Embryonic facial prominence (tissue), 1 donor: ENCODE measurements around the gene WDR26.
A peak's percentile ranks its signal among the peaks of the same experiment; 100 is the strongest.
"Not testable (repeated sequence)": the region's sequence is repeated elsewhere in the genome, so short reads cannot be mapped to it uniquely, and the experiment has no call there.

ENCODE experiments used
- DNase-seq: peaks from one replicate; pipeline ENCODE4 v3.0.0-alpha.2; 2016; ENCODE audit errors: extremely low spot score

The WDR26 gene

GRCh38 chr1:224433701-224434672 is 610 bp downstream of the WDR26 start:
- DNase-seq, result peak; percentile 21

DNA sequence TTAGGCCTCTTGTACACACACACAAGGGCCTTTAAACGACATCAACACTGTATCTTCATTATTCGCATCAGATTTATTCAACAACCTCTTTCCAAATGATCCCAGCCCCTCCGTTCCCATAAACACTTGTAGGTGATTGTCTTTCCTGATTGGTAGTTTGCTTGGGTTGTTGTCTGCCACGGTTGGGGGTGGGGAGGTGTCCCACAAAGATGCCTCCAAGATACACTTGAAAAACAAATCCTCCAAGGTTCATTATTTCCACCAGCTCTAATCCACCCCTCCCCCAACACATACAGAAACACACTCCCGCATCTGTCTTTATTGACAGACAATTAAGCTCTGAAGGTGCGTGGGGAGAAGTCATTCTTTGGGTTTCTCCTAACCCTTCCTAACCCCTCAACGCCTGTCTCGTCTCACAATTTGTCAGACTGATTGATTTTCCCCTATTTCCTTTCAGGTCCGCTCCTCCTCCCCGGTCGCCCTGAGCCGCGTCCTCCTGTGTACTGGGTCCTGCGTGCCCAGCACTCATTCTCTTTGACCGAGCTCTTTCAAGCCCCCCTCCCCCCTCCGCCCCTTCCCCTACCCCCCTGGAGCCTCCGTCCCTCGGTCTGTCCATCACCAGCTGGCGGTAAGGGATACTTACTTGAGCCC is 1.4 kb downstream of the WDR26 start:
- no peak for DNase-seq

DNA sequence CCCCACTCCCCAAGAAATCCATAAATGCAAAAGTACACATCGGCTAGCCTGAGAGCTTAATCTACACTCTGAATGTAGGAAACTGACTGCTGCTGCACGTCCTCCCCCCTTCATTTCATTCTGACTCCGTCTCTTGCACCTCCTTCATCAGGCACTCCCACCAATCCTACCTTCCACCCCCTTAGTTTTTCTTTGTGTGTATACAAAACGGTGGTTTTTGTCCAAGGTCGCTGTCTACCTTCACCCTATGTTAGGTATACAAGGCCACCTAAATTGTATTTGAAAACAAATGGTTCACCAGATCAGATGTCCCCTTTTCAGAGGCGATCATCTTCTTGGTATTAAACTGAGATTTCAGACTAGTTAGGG is 1.9 kb downstream of the WDR26 start:
- DNase-seq, result no peak

GRCh38 chr1:224432146-224432545 is 2.5 kb downstream of the WDR26 start:
- no peak for DNase-seq

- DNase-seq, result no peak
These were observed 2.9 kb downstream of the WDR26 start for GRCh38 chr1:224431726-224432125.

DNA sequence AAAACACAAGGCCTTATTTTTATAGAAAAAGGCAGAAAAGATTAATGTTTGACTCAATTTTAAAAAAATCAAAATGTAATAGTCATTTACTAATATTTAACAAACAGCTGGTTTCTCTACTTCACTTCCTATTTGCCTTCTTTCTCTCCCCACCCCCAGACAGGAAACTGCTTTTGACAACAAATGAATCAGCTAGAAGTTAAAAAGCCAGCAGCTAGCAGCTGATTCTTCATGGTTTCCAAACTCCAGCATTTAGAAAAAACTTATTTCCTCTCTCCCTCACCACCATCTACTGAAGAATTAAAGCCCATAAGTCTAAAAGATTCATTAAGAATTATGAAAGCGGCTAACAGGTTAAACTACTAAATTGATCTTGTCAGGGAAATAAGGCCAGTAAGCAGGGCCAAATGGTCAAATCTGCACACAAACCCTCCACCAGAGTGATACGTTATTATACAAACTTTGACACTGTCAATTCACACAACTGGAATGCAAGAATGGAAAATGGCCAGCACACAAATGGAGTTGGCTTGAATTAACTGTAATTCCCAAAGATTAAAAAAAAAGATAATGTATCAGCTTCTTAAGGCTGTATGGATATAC is 4.0 kb downstream of the WDR26 start:
- DNase-seq, result no peak

DNA sequence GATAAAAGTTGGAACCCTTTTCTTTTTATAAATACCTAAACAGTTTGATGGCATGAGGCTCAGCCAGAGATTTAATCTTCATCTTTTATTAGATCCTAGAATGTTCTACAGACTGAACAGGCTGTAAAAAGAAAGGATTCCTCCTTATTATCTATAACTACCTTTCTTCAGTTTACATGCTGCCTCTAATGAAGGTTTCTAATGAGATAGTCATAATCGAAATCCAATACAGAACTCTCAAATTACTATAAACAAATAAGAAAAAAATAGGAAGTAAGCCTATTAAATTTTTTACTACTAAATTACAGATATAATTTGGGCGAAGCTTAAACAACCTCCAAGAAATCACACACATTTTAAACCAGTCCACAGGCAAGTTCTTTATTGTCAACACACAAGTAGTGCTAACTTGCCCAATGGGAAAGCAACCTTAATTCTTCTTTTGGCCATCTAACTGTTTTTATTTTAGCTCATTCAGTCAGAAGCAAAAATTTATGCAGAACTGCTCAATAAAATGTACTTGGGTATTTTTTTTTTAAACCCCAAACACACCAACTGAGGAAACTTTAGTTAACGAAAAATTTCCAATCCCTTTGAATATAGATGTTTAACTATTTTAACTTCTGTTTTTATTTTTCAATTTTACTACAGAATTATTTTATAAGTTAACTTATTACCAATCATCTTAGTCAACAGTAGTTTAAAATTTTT is 4.8 kb downstream of the WDR26 start:
- DNase-seq, result no peak

GRCh38 chr1:224428713-224429112 is 5.9 kb downstream of the WDR26 start:
- DNase-seq, result not testable (repeated sequence)

- no peak for DNase-seq
These were observed 7.3 kb downstream of the WDR26 start for GRCh38 chr1:224427346-224427745.

GRCh38 chr1:224426869-224427268 is 7.7 kb downstream of the WDR26 start:
- DNase-seq, result not testable (repeated sequence)

DNA sequence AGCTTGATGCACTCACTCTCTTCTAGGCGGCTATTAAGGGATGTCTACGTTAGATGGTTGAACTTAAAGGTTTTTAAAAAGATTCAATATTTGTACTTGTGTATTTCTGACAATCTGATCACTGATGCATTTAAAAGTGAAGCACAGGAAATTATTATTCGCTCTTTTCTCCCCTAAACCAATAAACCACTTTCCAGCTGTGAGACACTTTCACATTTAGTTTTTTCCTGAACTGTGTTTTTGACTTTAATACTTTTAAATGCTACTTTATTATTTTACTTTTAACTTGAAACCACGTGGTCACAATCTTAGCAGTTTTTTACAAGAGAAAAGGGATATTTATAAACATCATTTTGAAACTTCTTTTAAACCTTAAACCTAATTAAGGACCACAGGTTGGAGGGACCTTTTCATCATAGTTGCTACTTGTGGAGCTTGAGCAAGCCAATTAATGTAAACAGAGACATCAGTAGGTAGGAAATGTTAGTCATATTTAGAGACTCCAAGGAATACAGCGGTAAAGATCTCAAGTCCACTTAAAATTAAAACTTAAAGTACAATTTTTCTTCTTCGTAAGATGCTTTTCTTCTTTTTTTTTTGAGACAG is 9.2 kb downstream of the WDR26 start:
- no peak for DNase-seq

DNA sequence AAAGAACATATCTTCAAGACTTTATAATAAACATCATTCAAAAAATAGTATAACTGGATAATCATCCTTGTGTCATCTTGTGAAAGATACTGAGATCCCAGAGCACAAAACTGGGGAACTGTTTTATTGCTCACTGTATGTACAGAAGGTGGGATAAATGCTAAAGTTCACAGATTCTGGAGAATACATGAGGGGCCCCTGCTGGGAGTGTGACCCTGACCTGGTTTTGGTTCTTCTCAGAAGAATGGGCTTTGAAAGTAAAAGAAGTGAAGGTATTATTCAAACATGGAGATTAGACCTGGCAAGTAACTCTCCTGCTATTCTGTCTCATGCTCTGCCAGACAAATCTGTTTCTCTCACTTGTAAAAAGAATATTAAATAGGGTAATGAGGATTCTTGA is 14.5 kb downstream of the WDR26 start:
- DNase-seq, result no peak

- no peak for DNase-seq
These were observed 22.8 kb downstream of the WDR26 start for GRCh38 chr1:224411766-224412165.

- no peak for DNase-seq
These were observed 26.4 kb downstream of the WDR26 start for GRCh38 chr1:224408294-224408590.

- DNase-seq, result no peak
These were observed 26.9 kb downstream of the WDR26 start for GRCh38 chr1:224407571-224408293.

DNA sequence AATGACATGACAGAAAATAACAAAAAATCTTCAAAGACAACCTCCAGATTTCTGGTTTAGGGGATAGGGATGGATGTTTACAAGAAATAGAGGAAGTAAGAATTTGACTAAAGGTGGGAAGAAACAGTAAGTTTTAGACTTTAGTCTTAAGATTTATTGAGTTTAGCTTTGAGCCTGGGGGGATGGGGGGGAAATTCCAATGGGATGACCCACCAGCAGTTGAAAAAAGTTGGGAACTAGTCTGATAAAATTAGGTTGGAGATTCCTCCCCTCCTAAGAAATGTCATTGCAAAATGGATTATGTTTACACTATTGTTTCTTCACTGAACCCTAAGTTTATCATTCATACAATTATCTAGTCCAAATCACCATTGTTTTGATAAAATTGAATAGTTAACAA is 28.4 kb downstream of the WDR26 start:
- DNase-seq, result no peak

DNA sequence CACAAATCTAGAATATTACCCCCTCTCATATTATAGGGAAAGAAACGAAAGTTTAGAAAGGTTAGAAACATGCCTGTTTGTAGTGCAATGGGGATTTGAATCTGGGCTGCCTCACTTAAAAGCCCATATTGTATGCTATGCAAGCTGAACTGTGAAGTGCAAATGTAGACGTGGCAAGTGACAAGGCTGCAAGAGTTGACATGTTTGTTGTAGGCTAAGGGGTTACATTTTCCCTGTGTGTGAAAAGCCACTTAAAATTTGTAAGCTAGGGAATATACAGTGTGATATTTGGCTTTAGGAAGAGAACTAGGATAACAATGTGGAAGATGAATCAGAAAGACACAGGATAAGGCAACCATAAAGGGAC is 29.0 kb downstream of the WDR26 start:
- no peak for DNase-seq

DNA sequence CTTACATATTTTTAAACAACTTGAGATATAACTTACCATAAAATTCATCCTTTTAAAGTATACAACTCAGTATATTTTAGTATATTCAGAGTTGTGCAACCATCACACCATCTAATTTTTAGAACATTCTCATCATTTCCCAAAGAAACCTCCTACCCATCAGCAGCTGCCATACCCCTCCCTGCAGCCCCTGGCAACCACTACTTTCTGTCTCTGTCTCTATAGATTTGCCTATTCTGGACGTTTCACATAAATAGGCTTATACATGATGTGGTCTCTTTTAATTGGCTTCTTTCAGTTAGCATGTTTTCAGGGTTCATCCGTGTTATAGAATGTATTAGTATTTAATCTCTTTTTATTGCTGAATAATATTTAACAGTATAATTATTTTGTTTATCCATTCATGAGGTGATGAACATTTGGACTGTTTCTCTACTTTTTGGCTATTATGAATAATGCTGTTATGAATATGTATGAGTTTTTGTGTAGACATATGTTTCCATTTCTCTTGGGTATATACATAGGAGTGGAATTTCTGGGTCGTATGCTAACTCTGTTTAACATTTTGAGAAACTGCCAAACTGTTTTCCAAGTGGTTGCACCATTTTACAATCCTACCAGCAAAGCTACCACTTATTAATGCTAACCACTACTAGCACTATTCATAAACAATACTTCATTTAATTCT is 29.5 kb downstream of the WDR26 start:
- DNase-seq, result no peak

- no peak for DNase-seq
These were observed 32.0 kb downstream of the WDR26 start for GRCh38 chr1:224402472-224403036.

GRCh38 chr1:224399887-224400286 is 34.7 kb downstream of the WDR26 start:
- no peak for DNase-seq
